WTC11 (cell line): ENCODE data around the gene FAM228A. TPM values are rescaled to one million over a fixed set of nuclear protein-coding genes. Genes with fewer than 3 reads are reported as not detected.

ENCODE experiments used
- ATAC-seq: fragments of 200-7000 bp; cut with Tn5 transposase; 2 replicates; pipeline ENCODE4 v1.10.0; 2021; ENCODE audit warnings: mild to moderate bottlenecking, moderate library complexity
- CTCF ChIA-PET: fragments of 300-600 bp; sonication (Branson Sonifier 250); formaldehyde crosslinking; loops from one replicate; lab custom pipeline; 2021; ENCODE audit warnings: antibody characterized with exemption; lab: Charles Lee
- POLR2A ChIA-PET: fragments of 350-600 bp; sonication (Branson Sonifier 250); formaldehyde crosslinking; loops from one replicate; lab custom pipeline; 2021; ENCODE audit warnings: antibody characterized with exemption; lab: Charles Lee
- DNase-seq: peaks from one replicate; pipeline ENCODE4 v3.0.0; 2021; ENCODE audit warnings: low spot score
- H3K27ac Mint-ChIP-seq: 2 replicates; pipeline ENCODE4 v1.8.0; 2021; ENCODE audit warnings: mixed read lengths
- H3K27me3 Mint-ChIP-seq: 2 replicates; pipeline ENCODE4 v1.8.0; 2021; ENCODE audit warnings: low read depth, mild to moderate bottlenecking, moderate library complexity, mixed read lengths
- H3K36me3 Mint-ChIP-seq: 2 replicates; pipeline ENCODE4 v1.8.0; 2021; ENCODE audit warnings: mixed read lengths
- H3K4me1 Mint-ChIP-seq: 2 replicates; pipeline ENCODE4 v1.8.0; 2022; ENCODE audit warnings: mixed read lengths
- H3K4me3 Mint-ChIP-seq: 2 replicates; pipeline ENCODE4 v1.8.0; 2021; ENCODE audit warnings: mild to moderate bottlenecking, moderate library complexity, mixed read lengths
- H3K9me3 Mint-ChIP-seq: 2 replicates; pipeline ENCODE4 v1.8.0; 2021; ENCODE audit warnings: mixed read lengths
- ARID4B ChIP-seq: sonication (generic); formaldehyde crosslinking; IDR thresholded peaks from 2 replicates; pipeline ENCODE4 v1.8.0; 2023; ENCODE audit warnings: missing genetic modification reagents, mild to moderate bottlenecking, borderline replicate concordance
- ATF1 ChIP-seq: sonication (generic); formaldehyde crosslinking; IDR thresholded peaks from 2 replicates; pipeline ENCODE4 v1.8.1; 2023; ENCODE audit warnings: mild to moderate bottlenecking, moderate library complexity, missing genetic modification reagents
- CTCF ChIP-seq: fragments of 200-600 bp; IDR thresholded peaks from 2 replicates; pipeline ENCODE4 v1.8.0; 2022; ENCODE audit warnings: antibody characterized with exemption
- ELF4 ChIP-seq: sonication (generic); formaldehyde crosslinking; IDR thresholded peaks from 2 replicates; pipeline ENCODE4 v1.8.1; 2022; ENCODE audit warnings: low read depth, mild to moderate bottlenecking, moderate library complexity, missing genetic modification reagents
- ESRRA ChIP-seq: sonication (generic); formaldehyde crosslinking; IDR thresholded peaks from 2 replicates; pipeline ENCODE4 v1.8.1; 2022; ENCODE audit warnings: mild to moderate bottlenecking, missing genetic modification reagents, borderline replicate concordance
- FOXJ3 ChIP-seq: sonication (generic); formaldehyde crosslinking; IDR thresholded peaks from 2 replicates; pipeline ENCODE4 v1.9.0; 2021; ENCODE audit warnings: missing genetic modification reagents, mild to moderate bottlenecking, borderline replicate concordance
- FOXP1 ChIP-seq: sonication (generic); formaldehyde crosslinking; IDR thresholded peaks from 2 replicates; pipeline ENCODE4 v1.8.0; 2022; ENCODE audit warnings: missing genetic modification reagents, mild to moderate bottlenecking, moderate library complexity, borderline replicate concordance
- HMGXB4 ChIP-seq: sonication (generic); formaldehyde crosslinking; IDR thresholded peaks from 2 replicates; pipeline ENCODE4 v1.8.1; 2023; ENCODE audit warnings: mild to moderate bottlenecking, moderate library complexity, missing genetic modification reagents
- IRF1 ChIP-seq: sonication (generic); formaldehyde crosslinking; IDR thresholded peaks from 2 replicates; pipeline ENCODE4 v1.8.0; 2023; ENCODE audit warnings: missing genetic modification reagents
- NFATC4 ChIP-seq: fragments of 250-450 bp; sonication (Bioruptor Pico); IDR thresholded peaks from 2 replicates; pipeline ENCODE4 v1.9.0; 2021; ENCODE audit warnings: mild to moderate bottlenecking
- NR1H2 ChIP-seq: sonication (generic); formaldehyde crosslinking; IDR thresholded peaks from 2 replicates; pipeline ENCODE4 v1.9.0; 2021; ENCODE audit warnings: mild to moderate bottlenecking, moderate library complexity, missing genetic modification reagents
- NR3C1 ChIP-seq: sonication (generic); formaldehyde crosslinking; conservative IDR thresholded peaks from 2 replicates; pipeline ENCODE4 v1.8.1; 2023; ENCODE audit warnings: low read depth, mild to moderate bottlenecking, missing genetic modification reagents
- OVOL2 ChIP-seq: fragments of 250-450 bp; sonication (Bioruptor Pico); IDR thresholded peaks from 2 replicates; pipeline ENCODE4 v1.9.0; 2021; ENCODE audit warnings: mild to moderate bottlenecking, borderline replicate concordance
- PREB ChIP-seq: sonication (generic); formaldehyde crosslinking; IDR thresholded peaks from 2 replicates; pipeline ENCODE4 v1.8.1; 2022; ENCODE audit warnings: mild to moderate bottlenecking, missing genetic modification reagents, moderate library complexity, borderline replicate concordance
- PRRX2 ChIP-seq: fragments of 250-450 bp; sonication (Bioruptor Pico); IDR thresholded peaks from 2 replicates; pipeline ENCODE4 v1.8.0; 2021; ENCODE audit warnings: mild to moderate bottlenecking
- SOX15 ChIP-seq: fragments of 250-450 bp; sonication (Bioruptor Pico); IDR thresholded peaks from 2 replicates; pipeline ENCODE4 v1.9.0; 2021; ENCODE audit warnings: mild to moderate bottlenecking
- TP53 ChIP-seq: sonication (generic); formaldehyde crosslinking; IDR thresholded peaks from 2 replicates; pipeline ENCODE4 v1.8.1; 2023; ENCODE audit warnings: mild to moderate bottlenecking, missing genetic modification reagents
- USF1 ChIP-seq: sonication (generic); formaldehyde crosslinking; IDR thresholded peaks from 2 replicates; pipeline ENCODE4 v1.8.0; 2022; ENCODE audit warnings: mild to moderate bottlenecking, missing genetic modification reagents
- ZNF138 ChIP-seq: sonication (generic); formaldehyde crosslinking; conservative IDR thresholded peaks from 2 replicates; pipeline ENCODE4 v1.8.1; 2022; ENCODE audit warnings: mild to moderate bottlenecking, moderate library complexity, missing genetic modification reagents
- ZNF263 ChIP-seq: sonication (generic); formaldehyde crosslinking; IDR thresholded peaks from 2 replicates; pipeline ENCODE4 v1.8.1; 2022; ENCODE audit warnings: low read depth, mild to moderate bottlenecking, moderate library complexity, missing genetic modification reagents
- ZNF317 ChIP-seq: sonication (generic); formaldehyde crosslinking; IDR thresholded peaks from 2 replicates; pipeline ENCODE4 v1.8.1; 2023; ENCODE audit warnings: low read depth, mild to moderate bottlenecking, moderate library complexity, missing genetic modification reagents, borderline replicate concordance
- ZNF396 ChIP-seq: fragments of 250-450 bp; sonication (Bioruptor Pico); IDR thresholded peaks from 2 replicates; pipeline ENCODE4 v1.8.0; 2021; ENCODE audit warnings: mild to moderate bottlenecking, moderate library complexity, borderline replicate concordance
- ZNF416 ChIP-seq: fragments of 250-450 bp; sonication (Bioruptor Pico); IDR thresholded peaks from 2 replicates; pipeline ENCODE4 v1.9.0; 2021; ENCODE audit warnings: mild to moderate bottlenecking, inconsistent platforms
- ZNF423 ChIP-seq: fragments of 250-450 bp; sonication (Bioruptor Pico); IDR thresholded peaks from 2 replicates; pipeline ENCODE4 v2.1.2; 2022; ENCODE audit warnings: mild to moderate bottlenecking, moderate library complexity
- total RNA-seq: library from RNA; stranded (reverse); gene quantifications from 3 replicates; pipeline ENCODE4 v1.2.3, GENCODE V29; 2021

The FAM228A gene
- total RNA-seq, 1 experiment from 2014 or later, result 0.09 TPM

- no peaks in the 10 kb centered on the region for H3K36me3 Mint-ChIP-seq
- DNase-seq (no peak), ATAC-seq (no peak)
- peaks cover 23% of the 10 kb centered on the region for H3K4me1 Mint-ChIP-seq
- peaks cover 5% of the 10 kb centered on the region for H3K9me3 Mint-ChIP-seq
- TF ChIP-seq NR1H2 (CRISPR knock-in tag) (no peak), USF1 (no peak), CTCF (no peak), NFATC4 (CRISPR knock-in tag) (no peak), IRF1 (CRISPR knock-in tag) (no peak), ZNF396 (CRISPR knock-in tag) (no peak), FOXP1 (CRISPR knock-in tag) (no peak), OVOL2 (CRISPR knock-in tag) (no peak), TP53 (CRISPR knock-in tag) (no peak), ZNF423 (no peak), ATF1 (CRISPR knock-in tag) (no peak), ARID4B (CRISPR knock-in tag) (no peak), ZNF138 (CRISPR knock-in tag) (no peak), SOX15 (CRISPR knock-in tag) (no peak), ZNF416 (no peak), PREB (CRISPR knock-in tag) (no peak), PRRX2 (CRISPR knock-in tag) (no peak), ZNF263 (CRISPR knock-in tag) (no peak)
- ChIA-PET POLR2A (no interaction called here), CTCF (no interaction called here)
- H3K27ac Mint-ChIP-seq, result no peak overlapping the region
- peaks cover 29% of the 10 kb centered on the region for H3K27me3 Mint-ChIP-seq
- no peak overlapping the region for H3K4me3 Mint-ChIP-seq
These were observed 48.9 kb upstream of the FAM228A start for GRCh38 chr2:24125956-24126355.

- peaks cover 22% of the 10 kb centered on the region for H3K9me3 Mint-ChIP-seq
- H3K27ac Mint-ChIP-seq, result no peak overlapping the region
- POLR2A ChIA-PET, result no interaction called here
- H3K27me3 Mint-ChIP-seq, result no peaks in the 10 kb centered on the region; the same call in 1 of the 2 replicates
- no peak for DNase-seq
- no peak overlapping the region for H3K4me3 Mint-ChIP-seq
- ATAC-seq, result no peak
- no peaks in the 10 kb centered on the region for H3K4me1 Mint-ChIP-seq
- CTCF ChIA-PET, result no interaction called here
- H3K36me3 Mint-ChIP-seq, result peaks cover 11% of the 10 kb centered on the region
- TF ChIP-seq NR3C1 (no peak), HMGXB4 (CRISPR knock-in tag) (no peak), ESRRA (CRISPR knock-in tag) (no peak), ZNF317 (no peak), ELF4 (CRISPR knock-in tag) (no peak), FOXJ3 (CRISPR knock-in tag) (no peak), ZNF263 (CRISPR knock-in tag) (no peak)
These were observed 42.3 kb upstream of the FAM228A start for GRCh38 chr2:24132543-24132942.
